ENCODE results near the gene NFIA.

NFIA gene

DNA sequence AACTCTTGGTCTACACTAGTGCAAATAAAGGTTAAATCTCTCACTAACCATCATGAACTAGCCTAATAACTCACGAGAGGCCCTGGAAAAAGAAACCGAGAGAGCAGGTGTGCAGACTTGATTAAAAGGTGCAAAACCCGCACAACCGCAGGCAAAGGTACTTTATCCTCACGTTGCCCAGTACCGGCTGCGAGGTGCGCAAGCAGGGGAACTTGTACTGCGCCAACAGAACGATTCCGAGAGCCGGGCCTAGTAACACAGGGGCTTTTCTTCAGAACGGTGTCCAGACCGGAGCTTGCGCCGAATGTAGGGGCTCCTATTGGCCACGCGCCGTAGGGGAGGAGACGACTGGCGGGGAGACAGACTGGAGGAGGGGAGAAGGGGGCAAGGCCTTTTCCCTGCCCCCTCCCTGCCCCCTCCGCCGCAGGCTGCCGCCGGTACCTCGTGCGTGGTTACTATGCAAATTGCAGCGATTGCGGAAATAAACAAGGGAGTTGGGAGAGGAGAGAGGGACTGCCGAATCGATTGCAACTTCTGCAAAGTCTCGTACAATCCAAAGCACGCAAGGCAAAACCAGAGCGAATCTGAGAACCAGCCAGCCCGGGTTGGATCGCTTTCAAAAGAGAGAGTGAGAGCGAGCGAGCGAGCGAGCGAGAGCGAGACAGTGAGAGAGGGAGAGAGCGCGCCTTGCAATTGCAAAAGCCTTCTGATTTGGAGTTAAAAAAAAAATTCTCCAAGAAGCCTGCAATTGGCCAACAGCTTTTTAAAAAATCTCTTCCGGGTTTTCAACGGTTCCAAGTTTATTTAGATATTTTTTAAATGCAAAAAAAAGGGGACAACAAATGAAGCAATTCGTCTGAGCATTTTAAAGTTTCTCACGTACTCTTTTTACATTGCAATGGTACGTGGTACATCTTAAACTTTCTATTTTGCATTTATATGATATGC is 5.4 kb upstream of the NFIA start (continued):
- TF ChIP-seq BCL11A (tag by site-specific recombination; IDR thresholded peaks at IDR 0.05; ENCODE audit: low read depth) (0 out of 2 replicates have a peak, but pooled peaks have one; percentile 57), WT1 (tag by site-specific recombination; IDR thresholded peaks at IDR 0.05) (peak; percentile 66), ZNF24 (tag by site-specific recombination; IDR thresholded peaks at IDR 0.05) (peak; percentile 46), ZNF239 (tag by site-specific recombination; IDR thresholded peaks at IDR 0.05) (no peak), ZNF146 (tag by site-specific recombination; IDR thresholded peaks at IDR 0.05) (no peak), ZNF701 (tag by site-specific recombination; IDR thresholded peaks at IDR 0.05) (no peak), ZNF223 (tag by site-specific recombination; IDR thresholded peaks at IDR 0.05) (no peak), FEZF1 (tag by site-specific recombination; IDR thresholded peaks at IDR 0.05) (peak; percentile 84), SCRT2 (tag by site-specific recombination; IDR thresholded peaks at IDR 0.05) (no peak), ZNF654 (tag by site-specific recombination; IDR thresholded peaks at IDR 0.05; ENCODE audit: low read depth) (no peak), ZNF394 (tag by site-specific recombination; IDR thresholded peaks at IDR 0.05; ENCODE audit: borderline replicate concordance) (0 out of 2 replicates have a peak, but pooled peaks have one; percentile 10), ZNF354C (tag by site-specific recombination; IDR thresholded peaks at IDR 0.05; ENCODE audit: borderline replicate concordance, low read depth) (no peak), ZNF660 (tag by site-specific recombination; IDR thresholded peaks at IDR 0.05) (peak; percentile 35; the same call in 1 of the 2 replicates), ZNF433 (tag by site-specific recombination; IDR thresholded peaks at IDR 0.05; ENCODE audit: low read depth) (no peak), ZNF837 (tag by site-specific recombination; IDR thresholded peaks at IDR 0.05) (no peak), ZNF184 (tag by site-specific recombination; IDR thresholded peaks at IDR 0.05) (0 out of 2 replicates have a peak, but pooled peaks have one; percentile 44), ZNF112 (tag by site-specific recombination; IDR thresholded peaks at IDR 0.05) (no peak), ZNF555 (tag by site-specific recombination; conservative IDR thresholded peaks at IDR 0.05) (no peak), IKZF3 (tag by site-specific recombination; IDR thresholded peaks at IDR 0.05) (peak; percentile 78), ZNF624 (tag by site-specific recombination; IDR thresholded peaks at IDR 0.05) (no peak), OSR2 (tag by site-specific recombination; IDR thresholded peaks at IDR 0.05) (peak; percentile 44), ZNF248 (tag by site-specific recombination; IDR thresholded peaks at IDR 0.05) (no peak), KLF8 (tag by site-specific recombination; IDR thresholded peaks at IDR 0.05) (no peak), ZSCAN16 (tag by site-specific recombination; IDR thresholded peaks at IDR 0.05) (no peak)
- TF ChIP-seq, protein P1, sequence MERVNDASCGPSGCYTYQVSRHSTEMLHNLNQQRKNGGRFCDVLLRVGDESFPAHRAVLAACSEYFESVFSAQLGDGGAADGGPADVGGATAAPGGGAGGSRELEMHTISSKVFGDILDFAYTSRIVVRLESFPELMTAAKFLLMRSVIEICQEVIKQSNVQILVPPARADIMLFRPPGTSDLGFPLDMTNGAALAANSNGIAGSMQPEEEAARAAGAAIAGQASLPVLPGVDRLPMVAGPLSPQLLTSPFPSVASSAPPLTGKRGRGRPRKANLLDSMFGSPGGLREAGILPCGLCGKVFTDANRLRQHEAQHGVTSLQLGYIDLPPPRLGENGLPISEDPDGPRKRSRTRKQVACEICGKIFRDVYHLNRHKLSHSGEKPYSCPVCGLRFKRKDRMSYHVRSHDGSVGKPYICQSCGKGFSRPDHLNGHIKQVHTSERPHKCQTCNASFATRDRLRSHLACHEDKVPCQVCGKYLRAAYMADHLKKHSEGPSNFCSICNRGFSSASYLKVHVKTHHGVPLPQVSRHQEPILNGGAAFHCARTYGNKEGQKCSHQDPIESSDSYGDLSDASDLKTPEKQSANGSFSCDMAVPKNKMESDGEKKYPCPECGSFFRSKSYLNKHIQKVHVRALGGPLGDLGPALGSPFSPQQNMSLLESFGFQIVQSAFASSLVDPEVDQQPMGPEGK (tag by site-specific recombination; IDR thresholded peaks at IDR 0.05), result peak; percentile 100
- TF ChIP-seq, protein P2, sequence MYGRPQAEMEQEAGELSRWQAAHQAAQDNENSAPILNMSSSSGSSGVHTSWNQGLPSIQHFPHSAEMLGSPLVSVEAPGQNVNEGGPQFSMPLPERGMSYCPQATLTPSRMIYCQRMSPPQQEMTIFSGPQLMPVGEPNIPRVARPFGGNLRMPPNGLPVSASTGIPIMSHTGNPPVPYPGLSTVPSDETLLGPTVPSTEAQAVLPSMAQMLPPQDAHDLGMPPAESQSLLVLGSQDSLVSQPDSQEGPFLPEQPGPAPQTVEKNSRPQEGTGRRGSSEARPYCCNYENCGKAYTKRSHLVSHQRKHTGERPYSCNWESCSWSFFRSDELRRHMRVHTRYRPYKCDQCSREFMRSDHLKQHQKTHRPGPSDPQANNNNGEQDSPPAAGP (tag by site-specific recombination; IDR thresholded peaks at IDR 0.05), result no peak; the same call in 1 of the 2 replicates
- TF ChIP-seq, protein P3, sequence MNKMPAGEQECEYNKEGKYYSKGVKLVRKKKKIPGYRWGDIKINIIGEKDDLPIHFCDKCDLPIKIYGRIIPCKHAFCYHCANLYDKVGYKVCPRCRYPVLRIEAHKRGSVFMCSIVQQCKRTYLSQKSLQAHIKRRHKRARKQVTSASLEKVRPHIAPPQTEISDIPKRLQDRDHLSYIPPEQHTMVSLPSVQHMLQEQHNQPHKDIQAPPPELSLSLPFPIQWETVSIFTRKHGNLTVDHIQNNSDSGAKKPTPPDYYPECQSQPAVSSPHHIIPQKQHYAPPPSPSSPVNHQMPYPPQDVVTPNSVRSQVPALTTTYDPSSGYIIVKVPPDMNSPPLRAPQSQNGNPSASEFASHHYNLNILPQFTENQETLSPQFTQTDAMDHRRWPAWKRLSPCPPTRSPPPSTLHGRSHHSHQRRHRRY (tag by site-specific recombination; IDR thresholded peaks at IDR 0.05), result no peak
- TF ChIP-seq, protein P4, sequence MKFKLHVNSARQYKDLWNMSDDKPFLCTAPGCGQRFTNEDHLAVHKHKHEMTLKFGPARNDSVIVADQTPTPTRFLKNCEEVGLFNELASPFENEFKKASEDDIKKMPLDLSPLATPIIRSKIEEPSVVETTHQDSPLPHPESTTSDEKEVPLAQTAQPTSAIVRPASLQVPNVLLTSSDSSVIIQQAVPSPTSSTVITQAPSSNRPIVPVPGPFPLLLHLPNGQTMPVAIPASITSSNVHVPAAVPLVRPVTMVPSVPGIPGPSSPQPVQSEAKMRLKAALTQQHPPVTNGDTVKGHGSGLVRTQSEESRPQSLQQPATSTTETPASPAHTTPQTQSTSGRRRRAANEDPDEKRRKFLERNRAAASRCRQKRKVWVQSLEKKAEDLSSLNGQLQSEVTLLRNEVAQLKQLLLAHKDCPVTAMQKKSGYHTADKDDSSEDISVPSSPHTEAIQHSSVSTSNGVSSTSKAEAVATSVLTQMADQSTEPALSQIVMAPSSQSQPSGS (tag by site-specific recombination; IDR thresholded peaks at IDR 0.05; ENCODE audit: low read depth), result no peak
- TF ChIP-seq, protein P5, sequence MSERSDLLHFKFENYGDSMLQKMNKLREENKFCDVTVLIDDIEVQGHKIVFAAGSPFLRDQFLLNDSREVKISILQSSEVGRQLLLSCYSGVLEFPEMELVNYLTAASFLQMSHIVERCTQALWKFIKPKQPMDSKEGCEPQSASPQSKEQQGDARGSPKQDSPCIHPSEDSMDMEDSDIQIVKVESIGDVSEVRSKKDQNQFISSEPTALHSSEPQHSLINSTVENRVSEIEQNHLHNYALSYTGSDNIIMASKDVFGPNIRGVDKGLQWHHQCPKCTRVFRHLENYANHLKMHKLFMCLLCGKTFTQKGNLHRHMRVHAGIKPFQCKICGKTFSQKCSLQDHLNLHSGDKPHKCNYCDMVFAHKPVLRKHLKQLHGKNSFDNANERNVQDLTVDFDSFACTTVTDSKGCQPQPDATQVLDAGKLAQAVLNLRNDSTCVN (tag by site-specific recombination; optimal IDR thresholded peaks at IDR 0.05), result peak; percentile 67
- TF ChIP-seq, protein P6, sequence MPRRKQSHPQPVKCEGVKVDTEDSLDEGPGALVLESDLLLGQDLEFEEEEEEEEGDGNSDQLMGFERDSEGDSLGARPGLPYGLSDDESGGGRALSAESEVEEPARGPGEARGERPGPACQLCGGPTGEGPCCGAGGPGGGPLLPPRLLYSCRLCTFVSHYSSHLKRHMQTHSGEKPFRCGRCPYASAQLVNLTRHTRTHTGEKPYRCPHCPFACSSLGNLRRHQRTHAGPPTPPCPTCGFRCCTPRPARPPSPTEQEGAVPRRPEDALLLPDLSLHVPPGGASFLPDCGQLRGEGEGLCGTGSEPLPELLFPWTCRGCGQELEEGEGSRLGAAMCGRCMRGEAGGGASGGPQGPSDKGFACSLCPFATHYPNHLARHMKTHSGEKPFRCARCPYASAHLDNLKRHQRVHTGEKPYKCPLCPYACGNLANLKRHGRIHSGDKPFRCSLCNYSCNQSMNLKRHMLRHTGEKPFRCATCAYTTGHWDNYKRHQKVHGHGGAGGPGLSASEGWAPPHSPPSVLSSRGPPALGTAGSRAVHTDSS (tag by site-specific recombination; IDR thresholded peaks at IDR 0.05), result no peak

All from HEK293 (cell line).